Stimulated activated CD8-positive, alpha-beta memory T cell treated with anti-CD3 and anti-CD28 coated beads, Interleukin-15, amount 100 ng/mL, for 4 hours (primary cell): ENCODE data around the gene C1QB.
"Not testable (repeated sequence)": the region's sequence is repeated elsewhere in the genome, so short reads cannot be mapped to it uniquely, and the experiment has no call there.

ENCODE experiments used
- DNase-seq, 2 donors: peaks; one replicate each; pipeline ENCODE4 v3.0.0-alpha.2; 2020; ENCODE audit warnings: low read depth in 2 of 2

C1QB gene

GRCh38 chr1:22697980-22698379 is 44.9 kb downstream of the C1QB start:
- no peak for DNase-seq

- DNase-seq: no peak
Observed at GRCh38 chr1:22699681-22700520, 46.9 kb downstream of the C1QB start.

- no peak for DNase-seq
Observed at GRCh38 chr1:22702296-22703085, 49.5 kb downstream of the C1QB start.

GRCh38 chr1:22704440-22705067 is 51.5 kb downstream of the C1QB start:
- peak; percentile 26 to 61 for DNase-seq

- DNase-seq: no peak
Observed at GRCh38 chr1:22705586-22705985, 52.5 kb downstream of the C1QB start.

GRCh38 chr1:22706100-22706499 is 53.1 kb downstream of the C1QB start:
- DNase-seq: not testable (repeated sequence)

- no peak for DNase-seq
Observed at GRCh38 chr1:22708777-22709176, 55.7 kb downstream of the C1QB start.

- no peak for DNase-seq
Observed at GRCh38 chr1:22709227-22709626, 56.2 kb downstream of the C1QB start.

GRCh38 chr1:22709891-22710700 is 57.1 kb downstream of the C1QB start:
- no peak for DNase-seq

GRCh38 chr1:22710701-22711049 is 57.6 kb downstream of the C1QB start, which contains the start of gene EPHB2:
EPHB2 (plus strand) TSS chr1:22710839; CDS start chr1:22710983, 144 bp downstream.
- no peak for DNase-seq

- DNase-seq: no peak
Observed at GRCh38 chr1:22711071-22711470, 58.0 kb downstream of the C1QB start.
